IMR-90 (cell line): Measurements from ENCODE around the gene SAT2. TPM values are rescaled to one million over a fixed set of nuclear protein-coding genes. Genes with fewer than 3 reads are reported as not detected.

Experiments
- ATAC-seq: fragments of 200-7000 bp; cut with Tn5 transposase; 2 replicates; pipeline ENCODE4 v1.9.1; 2020; ENCODE audit warnings: low read depth, mild to moderate bottlenecking, moderate library complexity
- BruUV-seq: library from RNA; stranded (reverse); fragments of 400-500 nt; replicated peaks from 2 replicates; lab custom pipeline; 2021; lab: Mats Ljungman, UMichigan
- CTCF ChIA-PET: fragments of 300-600 bp; formaldehyde crosslinking; extraction: SDS; loops from one replicate; lab custom pipeline; 2021; ENCODE audit warnings: antibody characterized with exemption; lab: Yijun Ruan, JAX
- POLR2A ChIA-PET: fragments of 300-600 bp; sonication (Branson Sonifier 250); formaldehyde crosslinking; loops from one replicate; lab custom pipeline; 2022; ENCODE audit warnings: antibody characterized with exemption; ENCODE audit not compliant: unreplicated experiment; lab: Charles Lee
- DNase-seq: peaks from one replicate; pipeline ENCODE4 v3.0.0; 2013
- H2AFZ ChIP-seq: replicated peaks from 2 replicates; pipeline ENCODE3; 2013; ENCODE audit warnings: low read length, mild to moderate bottlenecking; ENCODE audit not compliant: poor library complexity
- H2AK5ac ChIP-seq: 2 replicates; pipeline ENCODE4 v1.6.1; 2013; ENCODE audit warnings: low read depth, low read length, inconsistent platforms
- H2AK9ac ChIP-seq: replicated peaks from 2 replicates; pipeline ENCODE3; 2013; ENCODE audit warnings: mild to moderate bottlenecking, low read depth, low read length, moderate library complexity; ENCODE audit not compliant: poor library complexity
- H2BK120ac ChIP-seq: 2 replicates; pipeline ENCODE4 v1.6.1; 2013; ENCODE audit warnings: low read depth, low read length, inconsistent platforms
- H2BK15ac ChIP-seq: 3 replicates; pipeline ENCODE4 v1.6.1; 2013; ENCODE audit warnings: low read depth, low read length, inconsistent platforms
- H2BK20ac ChIP-seq: 2 replicates; pipeline ENCODE4 v1.6.1; 2013; ENCODE audit warnings: low read depth, mild to moderate bottlenecking, inconsistent platforms, low read length, moderate library complexity
- H2BK5ac ChIP-seq: 2 replicates; pipeline ENCODE4 v1.6.1; 2013; ENCODE audit warnings: mild to moderate bottlenecking, low read depth, low read length, inconsistent platforms; ENCODE audit not compliant: poor library complexity, severe bottlenecking
- H3K14ac ChIP-seq: replicated peaks from 2 replicates; pipeline ENCODE4 v1.6.1; 2013; ENCODE audit warnings: low read depth, low read length, inconsistent platforms
- H3K18ac ChIP-seq: 2 replicates; pipeline ENCODE4 v1.6.1; 2013; ENCODE audit warnings: low read depth, low read length, control low read depth
- H3K23ac ChIP-seq: 2 replicates; pipeline ENCODE4 v1.6.1; 2013; ENCODE audit warnings: low read depth, low read length, inconsistent platforms
- H3K27ac ChIP-seq: 2 replicates; pipeline ENCODE4 v1.5.1; 2013; ENCODE audit warnings: mild to moderate bottlenecking, control low read depth, low read length; ENCODE audit not compliant: insufficient read depth
- H3K27me3 ChIP-seq: 2 replicates; pipeline ENCODE4 v1.6.1; 2013; ENCODE audit warnings: low read length; ENCODE audit not compliant: control insufficient read depth, insufficient read depth
- H3K36me3 ChIP-seq: 2 replicates; pipeline ENCODE4 v1.6.1; 2013; ENCODE audit warnings: low read length, mixed read lengths; ENCODE audit not compliant: control insufficient read depth, insufficient read depth
- H3K4ac ChIP-seq: 2 replicates; pipeline ENCODE4 v1.6.1; 2013; ENCODE audit warnings: low read depth, low read length, inconsistent platforms
- H3K4me1 ChIP-seq: 2 replicates; pipeline ENCODE4 v1.6.1; 2013; ENCODE audit warnings: low read length, mixed read lengths; ENCODE audit not compliant: control insufficient read depth, insufficient read depth
- H3K4me2 ChIP-seq: 2 replicates; pipeline ENCODE4 v1.6.1; 2013; ENCODE audit warnings: low read depth, mild to moderate bottlenecking, control low read depth, low read length, moderate library complexity
- H3K4me3 ChIP-seq: 2 replicates; pipeline ENCODE4 v1.5.1; 2013; ENCODE audit warnings: low read depth, mild to moderate bottlenecking, control low read depth, low read length, moderate library complexity; ENCODE audit not compliant: insufficient read depth
- H3K56ac ChIP-seq: 2 replicates; pipeline ENCODE4 v1.6.1; 2013; ENCODE audit warnings: low read length, inconsistent platforms; ENCODE audit not compliant: insufficient read depth; ENCODE audit errors: extremely low read depth
- H3K79me1 ChIP-seq, 2 experiments: 2 replicates each; pipeline ENCODE4 v1.6.1; 2013; ENCODE audit warnings: low read length in 2 of 2, inconsistent platforms in 1 of 2, low read depth in 1 of 2
- H3K9ac ChIP-seq: 2 replicates; pipeline ENCODE4 v1.6.1; 2013; ENCODE audit warnings: low read depth, low read length, control low read depth
- H3K9me1 ChIP-seq: 2 replicates; pipeline ENCODE4 v1.6.1; 2013; ENCODE audit warnings: low read length, inconsistent platforms; ENCODE audit not compliant: insufficient read depth
- H3K9me3 ChIP-seq: 2 replicates; pipeline ENCODE4 v1.6.1; 2013; ENCODE audit warnings: low read length; ENCODE audit not compliant: control insufficient read depth, insufficient read depth
- H4K20me1 ChIP-seq: 2 replicates; pipeline ENCODE4 v1.6.1; 2013; ENCODE audit warnings: low read length, inconsistent platforms; ENCODE audit not compliant: insufficient read depth
- H4K5ac ChIP-seq: 2 replicates; pipeline ENCODE4 v1.6.1; 2013; ENCODE audit warnings: mild to moderate bottlenecking, low read depth, low read length, control low read depth
- H4K8ac ChIP-seq, 2 experiments: 2 replicates each; pipeline ENCODE4 v1.6.1; 2013; ENCODE audit warnings: low read depth in 2 of 2, low read length in 2 of 2, control low read depth in 1 of 2, inconsistent platforms in 1 of 2
- H4K91ac ChIP-seq: 2 replicates; pipeline ENCODE4 v1.6.1; 2013; ENCODE audit warnings: low read depth, low read length, inconsistent platforms; ENCODE audit not compliant: insufficient read depth
- BHLHE40 ChIP-seq: fragments of 150-350 bp; IDR thresholded peaks from 2 replicates; pipeline ENCODE4 v1.6.1; 2016; ENCODE audit warnings: mild to moderate bottlenecking, low read depth, low read length
- CEBPB ChIP-seq: IDR thresholded peaks from 2 replicates; pipeline ENCODE4 v1.6.1; 2012; ENCODE audit warnings: low read depth, low read length, improper control_type of control experiment
- CHD1 ChIP-seq: IDR thresholded peaks from 2 replicates; pipeline ENCODE4 v1.6.1; 2012; ENCODE audit warnings: low read depth, low read length, improper control_type of control experiment
- CTCF ChIP-seq: conservative IDR thresholded peaks from 2 replicates; pipeline ENCODE4 v1.5.1; 2012; ENCODE audit warnings: mild to moderate bottlenecking, low read depth, low read length, improper control_type of control experiment
- ELK1 ChIP-seq: fragments of 150-350 bp; IDR thresholded peaks from 2 replicates; pipeline ENCODE4 v1.6.1; 2016; ENCODE audit warnings: low read depth, mild to moderate bottlenecking, low read length, moderate library complexity, borderline replicate concordance
- FOS ChIP-seq: fragments of 150-350 bp; IDR thresholded peaks from 2 replicates; pipeline ENCODE4 v1.6.1; 2016; ENCODE audit warnings: low read depth, low read length
- MAZ ChIP-seq: IDR thresholded peaks from 2 replicates; pipeline ENCODE4 v1.6.1; 2012; ENCODE audit warnings: low read depth, mild to moderate bottlenecking, low read length, improper control_type of control experiment, moderate library complexity, borderline replicate concordance
- NFE2L2 ChIP-seq: fragments of 150-350 bp; IDR thresholded peaks from 2 replicates; pipeline ENCODE4 v1.6.1; 2016; ENCODE audit warnings: low read depth, mild to moderate bottlenecking, low read length
- POLR2A ChIP-seq: IDR thresholded peaks from 2 replicates; pipeline ENCODE4 v1.6.1; 2012; ENCODE audit warnings: mild to moderate bottlenecking, low read depth, low read length
- RAD21 ChIP-seq: IDR thresholded peaks from 2 replicates; pipeline ENCODE4 v1.6.1; 2012; ENCODE audit warnings: low read length, improper control_type of control experiment
- RFX5 ChIP-seq: IDR thresholded peaks from 2 replicates; pipeline ENCODE4 v1.8.0; 2012; ENCODE audit warnings: low read depth, mild to moderate bottlenecking, low read length, moderate library complexity
- SMC3 ChIP-seq: fragments of 150-350 bp; IDR thresholded peaks from 2 replicates; pipeline ENCODE4 v1.6.1; 2016; ENCODE audit warnings: low read depth, mild to moderate bottlenecking, antibody characterized with exemption, low read length, moderate library complexity
- USF2 ChIP-seq: fragments of 150-350 bp; IDR thresholded peaks from 2 replicates; pipeline ENCODE4 v1.6.1; 2017; ENCODE audit warnings: mild to moderate bottlenecking, antibody characterized with exemption, low read length, low read depth
- WGBS, 2 experiments: methylation state at CpG; one replicate each; pipeline versions ENCODE4 v1.1.5 to v1.1.7; 2013; ENCODE audit warnings: missing lambda C conversion rate in 2 of 2; ENCODE audit not compliant: insufficient read length in 1 of 2; ENCODE audit errors: extremely low coverage in 2 of 2; 5-methylcytosine and 5-hydroxymethylcytosine counted together
- dilution Hi-C: fragments of 300-500 bp; cut with HindIII; formaldehyde crosslinking; loops from one replicate; pipeline ENCODE4 v1.14.3; 2018; ENCODE audit warnings: low sequenced_read_pairs; ENCODE audit not compliant: unreplicated experiment
- in situ Hi-C: fragments of 300-500 bp; cut with MboI; formaldehyde crosslinking; loops from 3 replicates; pipeline ENCODE4 v1.14.3; 2019; ENCODE audit warnings: low sequenced_read_pairs, inconsistent platforms, mixed read lengths
- intact Hi-C: fragments of 100-400 bp; cut with micrococcal nuclease; formaldehyde crosslinking; loops from 2 replicates; pipeline ENCODE4 v1.10.0; 2022
- polyA plus RNA-seq, 3 experiments: library from polyadenylated mRNA; depleted of rRNA; stranded (reverse); fragments of >200 nt; gene quantifications; 2 replicates each; pipeline ENCODE4 v1.2.3, GENCODE V29; 2012; ENCODE audit warnings: low replicate concordance in 1 of 3
- total RNA-seq: library from RNA; depleted of rRNA; stranded (reverse); fragments of >200 nt; gene quantifications from 2 replicates; pipeline ENCODE4 v1.2.3, GENCODE V29; 2012

The SAT2 gene
- total and polyA plus RNA-seq, 2 of the 4 experiments (the other 2 are of a cell fraction), result 20.4 to 45.9 TPM

- Histone ChIP-seq H4K20me1 (no peaks in the 10 kb centered on the region; the same call in none of the 2 replicates), H2AFZ (peak within 1 kb of the TSS; percentile 78), H3K9me3 (no peaks in the 10 kb centered on the region; the same call in 1 of the 2 replicates), H2BK15ac (no peak within 1 kb of the TSS), H3K14ac (no peak within 1 kb of the TSS), H3K23ac (peak within 1 kb of the TSS; percentile 38), H3K4ac (no peak within 1 kb of the TSS), H3K27me3 (peaks cover 59% of the 10 kb centered on the region), H3K18ac (no peak within 1 kb of the TSS), H2AK9ac (no peak within 1 kb of the TSS), H4K5ac (no peak within 1 kb of the TSS), H3K56ac (no peak within 1 kb of the TSS), H3K4me3 (peak within 1 kb of the TSS; percentile 30), H3K4me1 (peaks cover 6% of the 10 kb centered on the region; the same call in 1 of the 2 replicates), H3K79me1 (no peaks in the 10 kb centered on the region), H2BK20ac (no peak within 1 kb of the TSS), H4K8ac (no peak within 1 kb of the TSS), H3K27ac (no peak within 1 kb of the TSS), H2BK5ac (no peak within 1 kb of the TSS), H2AK5ac (no peak within 1 kb of the TSS), H3K4me2 (peak within 1 kb of the TSS; percentile 93), H4K91ac (no peak within 1 kb of the TSS), H3K36me3 (no peaks in the 10 kb centered on the region), H3K9ac (no peak within 1 kb of the TSS), H3K9me1 (no peaks in the 10 kb centered on the region), H2BK120ac (no peak within 1 kb of the TSS)
- BruUV-seq, result no TSS peak
- dilution Hi-C loops, result no loop called here
- intact Hi-C loops, result no loop called here
- POLR2A ChIA-PET, result interaction anchor here (0.6 kb wide), 2 partner anchors 17 to 526 kb away, joined by 4 read pairs; no protein-coding TSS in a partner anchor
- no peak for DNase-seq
- TF ChIP-seq BHLHE40, result no peak
- no peak for TF ChIP-seq USF2
- TF ChIP-seq FOS, result no peak
- TF ChIP-seq SMC3, result no peak
- no peak for TF ChIP-seq CEBPB
- no peak for TF ChIP-seq MAZ
- no peak for TF ChIP-seq CTCF
- TF ChIP-seq RFX5, result no peak
- no peak for TF ChIP-seq RAD21
- no peak for TF ChIP-seq CHD1
- TF ChIP-seq NFE2L2, result no peak
- TF ChIP-seq POLR2A, result no peak
- TF ChIP-seq ELK1, result no peak
- peak; percentile 74 for ATAC-seq
- WGBS, 2 experiments, result 0% methylated on average over 6 of the region's 34 CpGs; no CpG with 5 or more reads in 1 of the 2 experiments
- CTCF ChIA-PET, result no interaction called here
- in situ Hi-C loops, result no loop called here
Observed at GRCh38 chr17:7650509-7651096, 23.0 kb upstream of the SAT2 start, which contains the start of gene ATP1B2. Gene ATP1B2 (plus strand): TSS chr17:7650926. CDS start chr17:7651519, 593 bp downstream.
